ENCODE results near the gene MBOAT2. TPM values are rescaled to one million over a fixed set of nuclear protein-coding genes. Genes with fewer than 3 reads are reported as not detected.

Gene MBOAT2
- polyA plus RNA-seq, 3 donors, result 5.1 to 9.0 (median 5.5) TPM

- H3K4me3 Mint-ChIP-seq, result no peak overlapping the region
- no peaks in the 10 kb centered on the region for H4K20me1 ChIP-seq (ENCODE audit: insufficient read depth, low read length)
- H3K36me3 Mint-ChIP-seq, result peaks cover 48 to 53% of the 10 kb centered on the region in 2 donors
- no peak overlapping the region for H3K4me2 ChIP-seq (replicated peaks; ENCODE audit: extremely low read depth, low read length, poor library complexity, severe bottlenecking)
- H3K9ac ChIP-seq (ENCODE audit: insufficient read depth, low read length, poor library complexity, severe bottlenecking), result no peak overlapping the region
- H3K9me3 ChIP-seq (replicated peaks in 1 of 2; ENCODE audit: control insufficient read depth in 1 of 2, insufficient read depth in 1 of 2, low read length in 2 of 2), result no peaks in the 10 kb centered on the region
- H3K27ac Mint-ChIP-seq, result no peak overlapping the region
- no peak overlapping the region for H3K27ac ChIP-seq (ENCODE audit: low read depth in 1 of 2, low read length in 2 of 2)
- 99% methylated on average over 19 of the region's 19 CpGs for WGBS (ENCODE audit: insufficient coverage)
- H3K27me3 ChIP-seq (ENCODE audit: control insufficient read depth in 2 of 2, insufficient read depth in 2 of 2, low read length in 2 of 2), result no peaks in the 10 kb centered on the region
- no peak overlapping the region for H3K4me3 ChIP-seq (replicated peaks in 1 of 3; ENCODE audit: low read depth in 2 of 3, low read length in 3 of 3)
- H3K27me3 Mint-ChIP-seq (ENCODE audit: low read depth in 3 of 3), result peaks cover 0 to 3% (median 0%) of the 10 kb centered on the region in 3 donors
- no peaks in the 10 kb centered on the region for H3K4me1 Mint-ChIP-seq
- no peaks in the 10 kb centered on the region for H3K79me2 ChIP-seq (ENCODE audit: insufficient read depth, low read length)
- H2AFZ ChIP-seq (ENCODE audit: insufficient read depth, low read depth, low read length, poor library complexity, severe bottlenecking), result no peak overlapping the region
- H3K4me1 ChIP-seq (ENCODE audit: control insufficient read depth in 1 of 2, insufficient read depth in 2 of 2, low read length in 2 of 2), result no peaks in the 10 kb centered on the region
- H3K36me3 ChIP-seq (replicated peaks in 1 of 2; ENCODE audit: control insufficient read depth in 1 of 2, insufficient read depth in 2 of 2, low read length in 2 of 2), result peaks cover 15 to 53% of the 10 kb centered on the region in 2 donors
- DNase-seq, result no peak
- intact Hi-C loops (cut with micrococcal nuclease), result no loop called here
- TF ChIP-seq CTCF (IDR thresholded peaks at IDR 0.05), result no peak
- peaks cover 0 to 4% (median 1%) of the 10 kb centered on the region in 7 donors for H3K9me3 Mint-ChIP-seq
These were observed 65.1 kb downstream of the MBOAT2 start for GRCh38 chr2:8938384-8938783.

- H3K27me3 Mint-ChIP-seq (ENCODE audit: low read depth in 3 of 3), result peaks cover 0 to 3% (median 0%) of the 10 kb centered on the region in 3 donors
- no peak overlapping the region for H3K27ac Mint-ChIP-seq
- Histone ChIP-seq H3K27ac (ENCODE audit: low read depth in 1 of 2, low read length in 2 of 2) (no peak overlapping the region), H3K4me3 (replicated peaks in 1 of 3; ENCODE audit: low read depth in 2 of 3, low read length in 3 of 3) (no peak overlapping the region), H3K9ac (ENCODE audit: insufficient read depth, low read length, poor library complexity, severe bottlenecking) (no peak overlapping the region), H3K36me3 (replicated peaks in 1 of 2; ENCODE audit: control insufficient read depth in 1 of 2, insufficient read depth in 2 of 2, low read length in 2 of 2) (peaks cover 15 to 42% of the 10 kb centered on the region in 2 donors), H4K20me1 (ENCODE audit: insufficient read depth, low read length) (no peaks in the 10 kb centered on the region), H3K27me3 (ENCODE audit: control insufficient read depth in 2 of 2, insufficient read depth in 2 of 2, low read length in 2 of 2) (no peaks in the 10 kb centered on the region), H3K4me1 (ENCODE audit: control insufficient read depth in 1 of 2, insufficient read depth in 2 of 2, low read length in 2 of 2) (no peaks in the 10 kb centered on the region), H3K9me3 (replicated peaks in 1 of 2; ENCODE audit: control insufficient read depth in 1 of 2, insufficient read depth in 1 of 2, low read length in 2 of 2) (no peaks in the 10 kb centered on the region), H3K4me2 (replicated peaks; ENCODE audit: extremely low read depth, low read length, poor library complexity, severe bottlenecking) (no peak overlapping the region), H3K79me2 (ENCODE audit: insufficient read depth, low read length) (no peaks in the 10 kb centered on the region), H2AFZ (ENCODE audit: insufficient read depth, low read depth, low read length, poor library complexity, severe bottlenecking) (no peak overlapping the region)
- no CpG with 5 or more reads among the region's 3 CpGs for WGBS (ENCODE audit: insufficient coverage)
- H3K9me3 Mint-ChIP-seq, result peaks cover 0 to 8% (median 2%) of the 10 kb centered on the region in 7 donors
- H3K4me1 Mint-ChIP-seq, result no peaks in the 10 kb centered on the region
- peaks cover 52 to 54% of the 10 kb centered on the region in 2 donors for H3K36me3 Mint-ChIP-seq
- intact Hi-C loops (cut with micrococcal nuclease), result no loop called here
- H3K4me3 Mint-ChIP-seq, result no peak overlapping the region
- DNase-seq, result no peak
- no peak for TF ChIP-seq CTCF (IDR thresholded peaks at IDR 0.05)
These were observed 67.5 kb downstream of the MBOAT2 start for GRCh38 chr2:8935982-8936381.

Measured in CD14-positive monocyte (primary cell).